ENCODE measurements around the gene PRKCH. TPM values are rescaled to one million over a fixed set of nuclear protein-coding genes. Genes with fewer than 3 reads are reported as not detected.

The PRKCH gene
- total and polyA plus RNA-seq, 9 of the 15 experiments (the other 6 are each of a cell fraction or from before 2014, with no cell fraction given): 0.61 to 4.4 (median 4.0) TPM

DNA sequence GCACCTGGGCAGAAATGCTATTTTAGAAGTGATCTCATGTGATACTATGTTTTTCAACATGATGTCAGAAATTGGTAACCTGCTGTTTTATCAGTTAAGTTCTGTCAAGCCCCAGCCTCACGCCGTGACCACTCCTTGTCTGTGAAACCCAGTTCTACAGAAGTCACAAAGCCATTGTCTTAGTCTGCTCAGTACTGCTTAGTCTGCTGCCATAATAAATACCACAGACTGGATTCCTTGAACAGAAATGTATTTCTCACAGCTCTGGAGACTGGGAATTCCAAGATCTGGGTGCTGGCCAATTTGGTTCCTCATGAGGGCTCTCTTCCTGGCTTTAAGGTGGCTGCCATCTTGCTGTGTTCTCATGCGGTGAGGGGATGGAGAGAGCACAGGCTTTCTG lies 176.9 kb downstream of the PRKCH start (continued):
- TF ChIP-seq KAT8 (IDR thresholded peaks at IDR 0.05; ENCODE audit: low read depth): no peak
- no peak for TF ChIP-seq ZSCAN29 (IDR thresholded peaks at IDR 0.05)

DNA sequence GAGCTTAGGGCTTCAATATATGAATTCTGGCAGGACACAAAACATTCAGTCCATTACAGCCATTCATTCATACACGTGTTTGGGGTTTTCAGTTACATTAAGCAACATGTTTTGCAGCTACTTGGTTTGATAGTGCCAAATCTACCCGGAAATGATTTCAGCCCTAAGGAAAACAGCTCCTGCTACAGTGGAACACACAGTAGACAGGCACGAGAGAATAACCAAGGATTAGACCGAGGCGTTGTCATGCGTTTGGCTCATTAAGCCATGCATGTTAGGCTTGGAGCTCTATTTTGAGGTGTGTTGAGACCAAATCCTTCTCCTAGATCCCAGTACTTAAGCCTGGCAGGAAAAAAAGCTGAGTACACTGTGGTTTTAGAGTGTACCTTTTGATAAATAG lies 177.4 kb downstream of the PRKCH start:
- H4K20me1 ChIP-seq (replicated peaks; ENCODE audit: control insufficient read depth, insufficient read depth, low read length): no peaks in the 10 kb centered on the region
- no peaks in the 10 kb centered on the region for H3K27me3 ChIP-seq (ENCODE audit: control insufficient read depth in 2 of 2, insufficient read depth in 2 of 2, low read length in 2 of 2)
- CTCF ChIA-PET (ENCODE audit: low intra/inter-chr PET ratio): no interaction called here
- no peak overlapping the region for H2AFZ ChIP-seq (ENCODE audit: low read depth, low read length)
- no TSS peak for BruUV-seq (replicated peaks)
- POLR2A ChIA-PET: no interaction called here
- 44% methylated on average over 5 of the region's 6 CpGs for WGBS (ENCODE audit: insufficient coverage, low coverage, missing lambda C conversion rate)
- TF ChIP-seq ZBTB2 (IDR thresholded peaks at IDR 0.05) (no peak), RAD51 (IDR thresholded peaks at IDR 0.05; ENCODE audit: borderline replicate concordance, low read depth) (no peak), GTF2A2 (tag; IDR thresholded peaks at IDR 0.05) (no peak), ZNF639 (CRISPR knock-in tag; conservative IDR thresholded peaks at IDR 0.05 in 1 of 2, IDR thresholded peaks at IDR 0.05 in 1 of 2) (no peak), EGR1 (conservative IDR thresholded peaks at IDR 0.05) (no peak), ZNF449 (CRISPR knock-in tag; IDR thresholded peaks at IDR 0.05) (no peak), ZNF76 (CRISPR knock-in tag; IDR thresholded peaks at IDR 0.05; ENCODE audit: borderline replicate concordance) (no peak), RBM15 (IDR thresholded peaks at IDR 0.05; ENCODE audit: insufficient read depth, low read length) (no peak)
- TF ChIP-seq, protein P1, sequence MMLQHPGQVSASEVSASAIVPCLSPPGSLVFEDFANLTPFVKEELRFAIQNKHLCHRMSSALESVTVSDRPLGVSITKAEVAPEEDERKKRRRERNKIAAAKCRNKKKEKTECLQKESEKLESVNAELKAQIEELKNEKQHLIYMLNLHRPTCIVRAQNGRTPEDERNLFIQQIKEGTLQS (IDR thresholded peaks at IDR 0.05): no peak
- TF ChIP-seq, protein P1 (CRISPR knock-in tag; conservative IDR thresholded peaks at IDR 0.05): no peak
- intact Hi-C loops (cut with micrococcal nuclease) (no loop called here), in situ Hi-C loops (cut with MboI) (no loop called here)
- no peak overlapping the region for H3K9ac ChIP-seq (ENCODE audit: insufficient read depth in 1 of 2, low read depth in 2 of 2, low read length in 2 of 2)
- H3K4me1 ChIP-seq (replicated peaks in 1 of 2; ENCODE audit: control insufficient read depth in 2 of 2, insufficient read depth in 2 of 2, low read length in 2 of 2): peaks cover 0 to 2% of the 10 kb centered on the region in 2 experiments; a peak in 1 of 5 replicates
- no peaks in the 10 kb centered on the region for H3K9me1 ChIP-seq (ENCODE audit: control insufficient read depth, insufficient read depth, low read length)
- no peak overlapping the region for H3K4me3 ChIP-seq
- H3K27ac ChIP-seq (ENCODE audit: extremely low read depth, low read depth, low read length): no peak overlapping the region
- H3K4me2 ChIP-seq (ENCODE audit: insufficient read depth, low read length): no peak overlapping the region
- DNase-seq (ENCODE audit: extremely low read depth in 1 of 4, low spot score in 3 of 4) (no peak), ATAC-seq (no peak), FAIRE-seq (no peak)
- H3K9me3 ChIP-seq (replicated peaks; ENCODE audit: control insufficient read depth, insufficient read depth, low read depth, low read length): no peaks in the 10 kb centered on the region
- H3K79me2 ChIP-seq (ENCODE audit: control insufficient read depth, insufficient read depth, low read length): no peaks in the 10 kb centered on the region
- H3K36me3 ChIP-seq (ENCODE audit: control insufficient read depth, insufficient read depth, low read length): no peaks in the 10 kb centered on the region
